ENCODE measurements around the gene BCKDHB.
"Not testable (repeated sequence)": the region's sequence is repeated elsewhere in the genome, so short reads cannot be mapped to it uniquely, and the experiment has no call there.

BCKDHB gene

DNA sequence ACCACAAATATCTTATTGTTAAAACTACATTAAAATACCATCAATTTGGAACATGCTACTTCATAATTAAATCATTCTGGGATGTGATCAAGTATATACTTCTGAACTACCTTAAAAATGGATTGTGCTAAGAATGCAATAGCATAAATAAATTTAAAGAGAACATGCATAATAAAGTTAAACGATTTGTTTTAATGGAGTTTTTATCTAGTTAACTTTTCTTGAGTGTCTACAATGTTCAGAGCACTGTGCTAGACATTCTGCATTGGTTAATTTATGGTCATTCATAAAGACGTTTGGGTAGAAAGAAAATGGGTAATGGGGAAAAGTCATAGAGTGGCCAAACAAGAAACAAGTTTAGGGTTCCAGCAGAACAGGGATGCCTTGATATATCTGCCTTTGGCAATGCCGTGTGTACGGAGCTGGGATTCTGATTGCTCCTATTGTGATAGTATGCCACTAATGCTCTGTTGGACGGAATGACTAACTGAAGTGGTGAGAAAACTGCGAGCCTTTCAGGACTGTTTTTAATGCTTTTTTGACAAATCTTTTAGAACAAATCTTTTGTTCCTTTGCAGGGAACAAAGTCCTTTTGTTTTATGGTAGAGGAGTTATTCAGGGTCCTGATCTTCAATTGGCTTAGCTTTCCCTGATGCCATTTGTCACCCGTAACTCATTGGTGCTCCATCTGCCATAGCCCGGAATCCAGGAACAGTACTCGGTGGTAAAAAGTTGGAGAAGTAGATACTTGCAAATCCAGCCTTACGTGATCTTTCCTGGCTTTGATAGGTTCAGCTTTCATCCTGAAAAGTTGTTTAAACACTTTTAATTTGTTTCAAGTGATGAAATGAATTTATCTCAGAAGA lies 162.6 kb downstream of the BCKDHB start:
- no peak for DNase-seq

GRCh38 chr6:80271074-80271473 lies 164.6 kb downstream of the BCKDHB start:
- DNase-seq = no peak

GRCh38 chr6:80272988-80273387 lies 166.5 kb downstream of the BCKDHB start:
- no peak for DNase-seq

DNA sequence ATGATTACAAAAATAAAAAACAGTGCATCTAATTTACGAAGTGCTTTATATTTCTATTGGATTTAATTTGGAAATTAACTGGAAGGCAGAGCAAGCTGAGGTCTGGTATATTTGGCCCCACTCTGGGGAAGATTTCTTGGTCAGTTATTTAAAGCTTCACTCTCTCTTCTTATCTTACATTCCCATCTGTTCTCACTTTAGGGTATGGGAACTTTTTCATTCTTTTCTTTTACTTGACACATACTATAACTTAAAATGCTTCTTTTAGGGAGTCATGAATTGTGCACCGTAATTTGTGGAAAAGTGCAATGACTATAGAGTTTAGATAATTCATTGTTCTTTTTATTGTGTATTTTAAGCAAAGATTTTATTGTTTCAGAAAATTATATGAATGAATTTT lies 170.4 kb downstream of the BCKDHB start:
- DNase-seq = no peak

GRCh38 chr6:80277501-80277900 lies 171.0 kb downstream of the BCKDHB start:
- DNase-seq = no peak

GRCh38 chr6:80280262-80281010 lies 174.0 kb downstream of the BCKDHB start:
- DNase-seq = no peak

- no peak for DNase-seq
Observed at GRCh38 chr6:80282913-80283554, 176.6 kb downstream of the BCKDHB start.

DNA sequence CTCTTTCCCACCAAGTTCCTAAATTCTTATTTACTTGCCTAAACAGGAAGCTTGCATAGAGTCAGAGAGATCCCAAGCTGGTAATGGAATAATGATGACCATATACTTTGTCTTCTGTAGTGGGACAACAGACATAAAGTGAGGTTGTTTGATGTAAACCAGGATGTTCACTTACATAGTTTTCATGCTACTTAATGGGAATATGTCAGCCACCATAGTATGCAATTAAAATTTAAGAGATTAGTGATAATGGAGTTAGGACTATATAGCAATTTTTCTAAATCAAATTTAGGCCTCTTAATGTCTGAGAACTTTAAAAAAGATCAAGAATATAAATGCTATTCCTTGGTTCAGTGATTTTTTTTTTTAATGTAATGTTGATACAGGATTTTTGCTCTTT lies 180.6 kb downstream of the BCKDHB start:
- DNase-seq = no peak

- DNase-seq = no peak
Observed at GRCh38 chr6:80287607-80288006, 181.1 kb downstream of the BCKDHB start.

GRCh38 chr6:80289727-80290126 lies 183.3 kb downstream of the BCKDHB start:
- no peak for DNase-seq

- DNase-seq = not testable (repeated sequence)
Observed at GRCh38 chr6:80294531-80294930, 188.1 kb downstream of the BCKDHB start.

GRCh38 chr6:80302716-80303115 lies 196.2 kb downstream of the BCKDHB start:
- DNase-seq = no peak

GRCh38 chr6:80304014-80304413 lies 197.5 kb downstream of the BCKDHB start:
- no peak for DNase-seq

GRCh38 chr6:80314531-80314930 lies 208.1 kb downstream of the BCKDHB start:
- no peak for DNase-seq

DNA sequence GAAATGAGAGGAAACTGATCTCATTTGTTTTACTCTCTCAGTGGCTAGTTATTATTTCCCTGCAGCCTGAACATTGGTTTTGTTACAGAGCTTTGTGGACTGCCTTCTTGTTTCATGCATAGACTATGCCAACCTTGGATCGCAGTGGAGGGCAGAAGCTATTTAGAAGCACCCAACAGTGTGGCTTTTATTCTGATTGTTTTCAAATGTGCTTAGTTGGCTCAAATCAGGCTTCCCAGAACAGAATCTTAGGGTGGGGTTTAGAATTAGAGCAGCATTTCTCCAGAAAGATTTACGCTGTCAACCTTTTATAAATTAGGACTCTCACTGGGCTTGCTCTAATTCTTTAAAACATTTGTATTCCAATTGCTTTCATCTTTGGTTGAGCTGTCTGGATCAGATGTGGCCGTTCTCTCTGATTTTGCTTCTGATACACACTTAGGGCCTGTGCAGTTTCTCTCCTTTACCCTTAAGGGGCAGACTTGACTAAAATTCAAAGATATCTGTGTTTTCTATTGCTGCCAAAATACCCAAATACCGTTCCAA lies 210.3 kb downstream of the BCKDHB start:
- no peak for DNase-seq

- DNase-seq = no peak
Observed at GRCh38 chr6:80319196-80319595, 212.7 kb downstream of the BCKDHB start.

GRCh38 chr6:80321011-80321410 lies 214.5 kb downstream of the BCKDHB start:
- DNase-seq = no peak

GRCh38 chr6:80325742-80326141 lies 219.3 kb downstream of the BCKDHB start:
- no peak for DNase-seq

DNA sequence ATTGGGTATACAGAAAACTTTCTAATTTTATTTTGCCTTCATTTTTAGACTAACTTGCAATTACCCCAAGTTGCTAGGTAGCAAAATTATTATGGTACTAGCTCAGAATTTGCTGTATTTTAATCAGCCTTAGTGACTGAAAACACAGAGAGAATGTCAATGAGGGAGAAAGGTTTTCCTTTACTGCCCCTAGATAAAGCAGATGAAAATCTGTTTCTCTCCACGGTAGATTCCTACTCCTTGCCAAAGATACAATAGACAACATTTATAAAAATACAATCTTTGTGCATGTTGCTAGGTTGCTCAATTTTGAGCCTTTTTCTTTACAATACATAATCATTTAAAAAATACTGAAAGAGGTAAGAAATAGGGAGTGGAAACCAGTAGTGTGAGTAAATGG lies 222.2 kb downstream of the BCKDHB start:
- no peak for DNase-seq

DNA sequence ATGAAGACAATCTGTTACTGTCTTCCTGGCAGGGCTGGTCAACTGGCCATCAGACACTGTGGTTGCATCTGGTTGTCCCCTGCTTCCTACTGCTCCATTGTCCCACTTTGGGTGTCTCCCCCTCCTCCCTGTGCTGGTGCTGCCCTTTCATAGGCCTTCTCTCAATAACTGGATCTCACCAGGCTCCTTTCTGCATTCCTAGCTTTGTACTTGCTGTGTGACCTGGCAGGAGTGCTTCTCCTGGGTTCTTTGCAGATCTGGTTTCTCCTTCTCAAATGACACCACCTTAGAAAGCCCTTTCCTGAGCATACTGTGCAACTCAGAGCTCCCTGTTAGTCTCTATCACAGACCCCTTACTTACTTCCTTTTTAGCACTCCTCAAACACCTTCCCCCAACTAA lies 223.0 kb downstream of the BCKDHB start:
- no peak for DNase-seq

DNA sequence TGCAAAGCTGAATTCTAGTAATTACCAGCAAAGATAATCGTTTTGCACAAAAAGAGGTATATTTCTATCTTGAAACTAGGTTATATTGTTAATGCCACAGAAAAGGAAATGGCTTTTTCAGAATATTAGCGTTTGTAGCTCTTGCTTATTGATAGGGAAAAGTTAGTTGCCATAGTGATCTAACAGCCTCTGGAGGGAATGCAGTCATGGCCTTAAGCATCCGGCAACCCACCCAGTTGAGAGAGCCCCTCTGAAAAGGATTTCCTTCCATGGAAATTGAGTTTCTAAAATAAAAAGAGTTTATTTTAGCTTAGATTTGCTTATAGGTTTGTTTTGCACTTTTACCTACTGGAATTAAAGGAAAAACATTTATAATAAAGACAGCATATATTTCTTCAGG lies 224.5 kb downstream of the BCKDHB start:
- no peak for DNase-seq

- DNase-seq = no peak
Observed at GRCh38 chr6:80331522-80331921, 225.1 kb downstream of the BCKDHB start.

DNA sequence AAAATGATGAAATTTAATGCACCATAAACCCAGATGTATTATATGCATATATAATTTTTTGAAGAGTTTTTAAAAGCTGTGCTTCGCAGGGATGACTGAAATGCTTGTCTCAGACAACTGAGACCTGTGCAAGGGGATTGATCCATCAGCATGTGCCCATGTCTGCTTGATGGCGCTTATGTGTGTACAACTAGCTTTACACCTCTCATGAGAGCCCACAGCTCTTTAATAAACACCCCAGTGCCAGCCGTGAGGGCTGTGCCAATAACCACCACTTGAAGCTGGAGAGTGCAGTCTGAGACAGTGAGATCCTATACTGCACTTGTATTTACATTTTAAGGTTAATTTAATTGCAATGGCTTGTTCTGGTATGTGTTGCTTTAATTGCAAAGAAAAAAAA lies 225.5 kb downstream of the BCKDHB start:
- no peak for DNase-seq
